Endodermal cell (in vitro differentiated cells): ENCODE data around the gene TOMM40L. TPM values are rescaled to one million over a fixed set of nuclear protein-coding genes. Genes with fewer than 3 reads are reported as not detected.

Experiments
- DNase-seq: peaks from one replicate; pipeline ENCODE4 v3.0.0-alpha.2; 2017
- H3K27ac ChIP-seq: 2 replicates; pipeline ENCODE4 v1.5.1; 2013; ENCODE audit warnings: mild to moderate bottlenecking, low read depth, low read length, moderate library complexity
- H3K27me3 ChIP-seq: 2 replicates; pipeline ENCODE4 v1.6.1; 2013; ENCODE audit warnings: mild to moderate bottlenecking, low read length, moderate library complexity; ENCODE audit not compliant: insufficient read depth, control insufficient read depth, poor library complexity, severe bottlenecking
- H3K36me3 ChIP-seq: 2 replicates; pipeline ENCODE4 v1.7.0; 2013; ENCODE audit warnings: mild to moderate bottlenecking, low read length, moderate library complexity; ENCODE audit not compliant: control insufficient read depth, insufficient read depth
- H3K4me1 ChIP-seq: one replicate; pipeline ENCODE4 v1.7.0; 2013; ENCODE audit warnings: low read length; ENCODE audit not compliant: control insufficient read depth, insufficient read depth
- H3K4me3 ChIP-seq: 2 replicates; pipeline ENCODE4 v1.5.1; 2013; ENCODE audit warnings: mild to moderate bottlenecking, low read length, moderate library complexity
- H3K9ac ChIP-seq: 2 replicates; pipeline ENCODE4 v1.6.1; 2013; ENCODE audit warnings: mild to moderate bottlenecking, low read length, moderate library complexity; ENCODE audit not compliant: poor library complexity, severe bottlenecking; ENCODE audit errors: extremely low read depth
- H3K9me3 ChIP-seq: 2 replicates; pipeline ENCODE4 v1.6.1; 2013; ENCODE audit warnings: mild to moderate bottlenecking, low read length, moderate library complexity; ENCODE audit not compliant: control insufficient read depth
- H3K27ac Mint-ChIP-seq: 2 replicates; pipeline ENCODE4 v1.8.0; 2020; ENCODE audit warnings: mixed read lengths
- H3K27me3 Mint-ChIP-seq: 2 replicates; pipeline ENCODE4 v1.8.0; 2021; ENCODE audit warnings: mild to moderate bottlenecking, mixed read lengths; ENCODE audit not compliant: insufficient read depth
- H3K36me3 Mint-ChIP-seq: 2 replicates; pipeline ENCODE4 v1.8.0; 2020; ENCODE audit warnings: low read depth, mixed read lengths
- H3K4me1 Mint-ChIP-seq: 2 replicates; pipeline ENCODE4 v1.8.0; 2020; ENCODE audit warnings: mixed read lengths
- H3K4me3 Mint-ChIP-seq: 2 replicates; pipeline ENCODE4 v1.8.0; 2020; ENCODE audit warnings: mild to moderate bottlenecking, moderate library complexity, mixed read lengths
- H3K9me3 Mint-ChIP-seq: 2 replicates; pipeline ENCODE4 v1.8.0; 2020; ENCODE audit warnings: mild to moderate bottlenecking, mixed read lengths
- CTCF ChIP-seq: fragments of 200-600 bp; sonication (generic); conservative IDR thresholded peaks from 2 replicates; pipeline ENCODE4 v1.5.0; 2021; ENCODE audit warnings: antibody characterized with exemption, mild to moderate bottlenecking
- WGBS, 2 experiments: methylation state at CpG; one replicate each; pipeline versions ENCODE4 v1.1.5 to v1.1.7; 2013; ENCODE audit warnings: missing lambda C conversion rate in 2 of 2, mixed read lengths in 1 of 2; ENCODE audit not compliant: insufficient coverage in 1 of 2, insufficient read length in 1 of 2; 5-methylcytosine and 5-hydroxymethylcytosine counted together
- total RNA-seq, 2 donors: library from RNA; stranded (reverse); fragmentation: NEBNext Ultra II Directional in 1 of 2; extraction: Animal tissue kit (Norgen Biotek cat#: 25700) in 1 of 2; gene quantifications; 2 replicates in 1 of 2; 3 replicates in 1 of 2; pipeline ENCODE4 v1.2.1, GENCODE V29; 2021

Gene TOMM40L
- total RNA-seq, 2 donors from 2014 or later: 9.0 to 11.6 TPM

DNA sequence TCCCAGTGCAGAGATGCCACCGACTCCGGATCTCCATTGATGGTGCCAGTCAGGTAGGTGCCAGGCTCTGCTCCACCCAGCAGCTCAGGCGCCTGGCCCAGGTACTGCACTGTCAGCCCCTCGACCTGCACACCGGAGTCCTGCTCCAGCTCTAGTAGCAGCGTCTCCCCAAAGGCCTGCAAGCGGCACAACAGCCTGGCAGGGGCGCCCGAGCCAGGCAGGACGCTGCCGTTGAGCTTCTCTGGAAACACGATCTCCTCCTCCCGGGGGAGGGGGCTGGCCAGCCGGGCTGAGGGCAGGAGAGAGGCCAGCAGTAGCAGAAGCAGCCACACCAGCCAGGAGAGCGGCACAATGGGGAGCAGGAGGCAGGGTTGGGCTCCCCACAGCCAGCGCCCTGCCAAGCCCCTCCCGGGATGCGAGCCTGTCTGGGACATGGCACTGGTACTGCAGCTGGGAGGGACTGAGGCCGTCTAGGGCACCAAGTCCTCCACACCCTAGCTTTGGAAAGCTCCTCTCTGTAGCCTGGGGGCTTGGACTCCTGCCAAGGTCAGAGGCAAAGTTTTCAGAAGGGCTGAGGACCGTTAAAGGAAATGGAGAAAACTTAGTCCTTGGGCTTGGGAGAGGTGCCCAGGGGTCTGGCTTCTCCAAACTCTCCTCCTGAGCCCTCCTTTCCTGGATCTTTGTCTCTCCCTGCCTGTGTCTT is 27.5 kb upstream of the TOMM40L start:
- no peaks in the 10 kb centered on the region for H3K27me3 Mint-ChIP-seq
- peaks cover 4% of the 10 kb centered on the region for H3K36me3 Mint-ChIP-seq
- H3K4me3 Mint-ChIP-seq: peak overlapping the region; percentile 30
- no peak overlapping the region for H3K27ac ChIP-seq
- H3K9me3 Mint-ChIP-seq: no peaks in the 10 kb centered on the region
- no peak overlapping the region for H3K9ac ChIP-seq
- H3K4me1 ChIP-seq: peaks cover 15% of the 10 kb centered on the region
- H3K27me3 ChIP-seq: no peaks in the 10 kb centered on the region
- peak; percentile 90 for DNase-seq
- H3K27ac Mint-ChIP-seq: no peak overlapping the region
- H3K4me1 Mint-ChIP-seq: peaks cover 50% of the 10 kb centered on the region
- H3K4me3 ChIP-seq: no peak overlapping the region
- 48 to 50% methylated on average over 10 to 20 of the region's 20 CpGs for WGBS, 2 experiments
- TF ChIP-seq CTCF: peak; percentile 48
- H3K9me3 ChIP-seq: no peaks in the 10 kb centered on the region
- H3K36me3 ChIP-seq: peaks cover 2% of the 10 kb centered on the region

- no peak for TF ChIP-seq CTCF
- no peaks in the 10 kb centered on the region for H3K9me3 ChIP-seq
- no peaks in the 10 kb centered on the region for H3K27me3 ChIP-seq
- peaks cover 18% of the 10 kb centered on the region for H3K4me1 ChIP-seq
- no peak within 1 kb of the TSS for H3K9ac ChIP-seq
- H3K36me3 Mint-ChIP-seq: peaks cover 8% of the 10 kb centered on the region
- H3K27ac Mint-ChIP-seq: no peak within 1 kb of the TSS
- H3K4me3 Mint-ChIP-seq: peak within 1 kb of the TSS; percentile 30
- H3K4me3 ChIP-seq: no peak within 1 kb of the TSS
- no peak within 1 kb of the TSS for H3K27ac ChIP-seq
- peaks cover 50% of the 10 kb centered on the region for H3K4me1 Mint-ChIP-seq
- peak; percentile 83 for DNase-seq
- 70 to 85% methylated on average over 8 to 11 of the region's 11 CpGs for WGBS, 2 experiments
- peaks cover 8% of the 10 kb centered on the region for H3K36me3 ChIP-seq
- H3K27me3 Mint-ChIP-seq: no peaks in the 10 kb centered on the region
- H3K9me3 Mint-ChIP-seq: no peaks in the 10 kb centered on the region
These were observed 26.9 kb upstream of the TOMM40L start, which contains the start of gene ADAMTS4 for GRCh38 chr1:161198897-161199431. ADAMTS4 (minus strand) TSS chr1:161199054; CDS start chr1:161198627, 427 bp downstream.

- Histone ChIP-seq H3K27me3 (no peaks in the 10 kb centered on the region), H3K9me3 (no peaks in the 10 kb centered on the region), H3K4me3 (no peak overlapping the region), H3K4me1 (peaks cover 18% of the 10 kb centered on the region), H3K9ac (no peak overlapping the region), H3K27ac (no peak overlapping the region), H3K36me3 (peaks cover 14% of the 10 kb centered on the region)
- WGBS, 2 experiments: 53 to 80% methylated on average over 3 to 5 of the region's 5 CpGs
- Mint-ChIP-seq H3K27ac (no peak overlapping the region), H3K4me1 (peaks cover 50% of the 10 kb centered on the region), H3K9me3 (no peaks in the 10 kb centered on the region), H3K4me3 (no peak overlapping the region), H3K27me3 (no peaks in the 10 kb centered on the region), H3K36me3 (peaks cover 14% of the 10 kb centered on the region)
- no peak for TF ChIP-seq CTCF
- DNase-seq: peak; percentile 45
These were observed 26.2 kb upstream of the TOMM40L start for GRCh38 chr1:161199506-161200139.
